GM19468 (cell line): ENCODE measurements around the gene RAB11FIP4.

Experiments
- ATAC-seq: cut with Tn5 transposase; IDR thresholded peaks from one replicate; pipeline ENCODE4 v1.9.1; 2021; ENCODE audit warnings: mild to moderate bottlenecking, moderate library complexity, moderate number of reproducible peaks; ENCODE audit not compliant: unreplicated experiment; ENCODE audit errors: extremely low read depth

Gene RAB11FIP4

GRCh38 chr17:31513731-31514427, 122.4 kb downstream of the RAB11FIP4 start:
- no peak for ATAC-seq

GRCh38 chr17:31515267-31515666, 123.8 kb downstream of the RAB11FIP4 start:
- ATAC-seq, result no peak

GRCh38 chr17:31517524-31517923, 126.0 kb downstream of the RAB11FIP4 start:
- no peak for ATAC-seq

- ATAC-seq, result no peak
Measured at GRCh38 chr17:31518478-31518877, 127.0 kb downstream of the RAB11FIP4 start.

GRCh38 chr17:31521632-31522283, 130.3 kb downstream of the RAB11FIP4 start:
- no peak for ATAC-seq

- no peak for ATAC-seq
Measured at GRCh38 chr17:31522284-31522931, 130.9 kb downstream of the RAB11FIP4 start.

GRCh38 chr17:31522987-31523495, 131.6 kb downstream of the RAB11FIP4 start:
- ATAC-seq, result no peak

- ATAC-seq, result no peak
Measured at GRCh38 chr17:31523862-31524730, 132.6 kb downstream of the RAB11FIP4 start.

GRCh38 chr17:31524926-31525800, 133.7 kb downstream of the RAB11FIP4 start:
- ATAC-seq, result no peak

GRCh38 chr17:31525801-31526549, 134.5 kb downstream of the RAB11FIP4 start:
- no peak for ATAC-seq

- no peak for ATAC-seq
Measured at GRCh38 chr17:31527606-31528005, 136.1 kb downstream of the RAB11FIP4 start.

GRCh38 chr17:31528291-31528874, 136.9 kb downstream of the RAB11FIP4 start:
- ATAC-seq, result no peak

GRCh38 chr17:31529841-31530251, 138.4 kb downstream of the RAB11FIP4 start:
- ATAC-seq, result no peak

- no peak for ATAC-seq
Measured at GRCh38 chr17:31530391-31530985, 139.0 kb downstream of the RAB11FIP4 start.

GRCh38 chr17:31531336-31531980, 140.0 kb downstream of the RAB11FIP4 start:
- no peak for ATAC-seq

GRCh38 chr17:31532081-31532480, 140.6 kb downstream of the RAB11FIP4 start:
- ATAC-seq, result no peak

GRCh38 chr17:31532526-31532925, 141.1 kb downstream of the RAB11FIP4 start:
- no peak for ATAC-seq
